Neural progenitor cell (in vitro differentiated cells): ENCODE measurements around the gene DMXL2.

Source experiments
- CTCF ChIP-seq: fragments of 200-600 bp; sonication (generic); IDR thresholded peaks from 2 replicates; pipeline ENCODE4 v1.5.1; 2017; ENCODE audit warnings: antibody characterized with exemption, mild to moderate bottlenecking
- EZH2 ChIP-seq: fragments of 200-600 bp; sonication (generic); IDR thresholded peaks from 2 replicates; pipeline ENCODE4 v1.6.1; 2017; ENCODE audit warnings: antibody characterized with exemption, mild to moderate bottlenecking, moderate library complexity

- no peak for TF ChIP-seq CTCF
- TF ChIP-seq EZH2, result no peak
Observed at GRCh38 chr15:51450001-51450400, 172.6 kb downstream of the DMXL2 start.
